SH-SY5Y (cell line): ENCODE results near the gene CRMP1.

Experiments
- GATA2 ChIP-seq: IDR thresholded peaks from 2 replicates; pipeline ENCODE4 v1.6.1; 2011; ENCODE audit warnings: mild to moderate bottlenecking, low read depth, low read length
- GATA3 ChIP-seq: IDR thresholded peaks from 2 replicates; pipeline ENCODE4 v1.6.1; 2011; ENCODE audit warnings: low read depth, mild to moderate bottlenecking, low read length, moderate library complexity

GRCh38 chr4:5815641-5816040, 77.2 kb downstream of the CRMP1 start:
- TF ChIP-seq GATA2 (no peak), GATA3 (no peak)
